SH-SY5Y (cell line): ENCODE results near the gene EXD3.

Experiments used
- GATA2 ChIP-seq: IDR thresholded peaks from 2 replicates; pipeline ENCODE4 v1.6.1; 2011; ENCODE audit warnings: mild to moderate bottlenecking, low read depth, low read length
- GATA3 ChIP-seq: IDR thresholded peaks from 2 replicates; pipeline ENCODE4 v1.6.1; 2011; ENCODE audit warnings: low read depth, mild to moderate bottlenecking, low read length, moderate library complexity

DNA sequence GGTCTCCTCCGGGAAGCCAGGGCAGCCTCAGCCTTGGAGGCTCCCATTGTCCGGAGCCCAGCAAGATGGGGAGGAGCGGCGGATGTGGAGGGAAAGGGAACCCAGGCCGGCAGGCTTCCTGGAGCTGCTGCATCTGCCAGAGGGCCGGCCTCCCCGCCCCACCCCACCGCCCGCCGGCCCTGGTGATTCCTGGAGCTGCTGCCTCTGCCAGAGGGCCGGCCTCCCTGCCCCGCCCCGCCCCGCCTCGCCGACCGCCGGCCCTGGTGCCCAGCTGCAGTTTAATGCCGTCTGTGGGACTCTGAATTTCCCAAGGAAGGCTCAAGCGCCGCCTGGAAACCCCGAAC, 31.6 kb downstream of the EXD3 start:
- TF ChIP-seq GATA2 (no peak), GATA3 (no peak)
